A549 (cell line): Measurements from ENCODE around the gene MARCOL. TPM values are rescaled to one million over a fixed set of nuclear protein-coding genes. Genes with fewer than 3 reads are reported as not detected.

ENCODE experiments used
- ATAC-seq, 2 experiments: fragments of 200-7000 bp in 1 of 2; fragments of >200 bp in 1 of 2; cut with Nextera tagmentation in 1 of 2; cut with Tn5 transposase in 1 of 2; 3 replicates each; pipeline versions ENCODE4 v1.8.0 to v1.9.1; 2018 to 2020; ENCODE audit warnings: mild to moderate bottlenecking in 1 of 2, moderate library complexity in 1 of 2
- CTCF ChIA-PET: fragments of 300-600 bp; sonication (Branson Sonifier 250); formaldehyde crosslinking; extraction: SDS; loops from one replicate; lab custom pipeline; 2021; ENCODE audit warnings: antibody characterized with exemption, inconsistent platforms; lab: Yijun Ruan, JAX
- POLR2A ChIA-PET: fragments of 350-600 bp; formaldehyde crosslinking; extraction: SDS; loops from one replicate; lab custom pipeline; 2021; ENCODE audit warnings: antibody characterized with exemption, inconsistent platforms; lab: Yijun Ruan, JAX
- DNase-seq, 2 experiments: peaks; one replicate each; pipeline versions ENCODE4 v3.0.0 to v3.0.0-alpha.2; 2011 to 2016; ENCODE audit warnings: low read depth in 1 of 2, low spot score in 1 of 2
- FAIRE-seq: peaks from 2 replicates; lab custom pipeline; 2011; peaks lifted over from hg19 to GRCh38; lab: Jason Lieb, UNC
- H3K27ac ChIP-seq, 2 experiments: fragments of >200 bp; sonication (Bioruptor Twin); formaldehyde crosslinking; 3 replicates each; pipeline ENCODE4 v1.5.1; 2016 to 2017
- H3K4me1 ChIP-seq: fragments of >200 bp; sonication (Bioruptor Twin); formaldehyde crosslinking; 3 replicates; pipeline ENCODE4 v1.6.1; 2016
- H3K4me2 ChIP-seq: fragments of >200 bp; sonication (Bioruptor Twin); formaldehyde crosslinking; 3 replicates; pipeline ENCODE4 v1.6.1; 2016
- H3K4me3 ChIP-seq: fragments of >200 bp; sonication (Bioruptor Twin); formaldehyde crosslinking; 3 replicates; pipeline ENCODE4 v1.5.1; 2016
- H3K9me3 ChIP-seq: fragments of >200 bp; sonication (Bioruptor Twin); formaldehyde crosslinking; 3 replicates; pipeline ENCODE4 v1.6.1; 2016
- BHLHE40 ChIP-seq: IDR thresholded peaks from 2 replicates; pipeline ENCODE4 v1.6.1; 2012; ENCODE audit warnings: low read depth, low read length, inconsistent platforms
- CEBPB ChIP-seq, 2 experiments: fragments of >200 bp in 1 of 2; sonication (Bioruptor Twin) in 1 of 2; formaldehyde crosslinking in 1 of 2; IDR thresholded peaks; 2 replicates each; pipeline ENCODE4 v1.6.1; 2012 to 2016
- CTCF ChIP-seq: fragments of >200 bp; sonication (Bioruptor Twin); formaldehyde crosslinking; IDR thresholded peaks from 3 replicates; pipeline ENCODE4 v1.5.1; 2016
- ELK1 ChIP-seq: fragments of 150-350 bp; IDR thresholded peaks from 2 replicates; pipeline ENCODE4 v1.6.1; 2014; ENCODE audit warnings: low read depth, mild to moderate bottlenecking, low read length
- EP300 ChIP-seq, 2 experiments: fragments of >200 bp; sonication (Bioruptor Twin); formaldehyde crosslinking; IDR thresholded peaks; 2 replicates in 1 of 2; 3 replicates in 1 of 2; pipeline ENCODE4 v1.6.1; 2016 to 2017
- FOSB ChIP-seq: fragments of 250-450 bp; sonication (Bioruptor Pico); IDR thresholded peaks from 2 replicates; pipeline ENCODE4 v1.5.0; 2020; ENCODE audit warnings: mild to moderate bottlenecking, moderate library complexity
- HDAC2 ChIP-seq: fragments of 200-600 bp; sonication (generic); IDR thresholded peaks from 2 replicates; pipeline ENCODE4 v1.6.1; 2016
- HEYL ChIP-seq: fragments of 250-450 bp; sonication (Bioruptor Pico); IDR thresholded peaks from 2 replicates; pipeline ENCODE4 v1.8.0; 2021; ENCODE audit warnings: mild to moderate bottlenecking, moderate library complexity
- HMGXB4 ChIP-seq: fragments of 250-450 bp; sonication (Bioruptor Pico); IDR thresholded peaks from 2 replicates; pipeline ENCODE4 v1.5.0; 2021; ENCODE audit warnings: mild to moderate bottlenecking, moderate library complexity, borderline replicate concordance
- HOXB13 ChIP-seq: fragments of 250-450 bp; sonication (Bioruptor Pico); IDR thresholded peaks from 2 replicates; pipeline ENCODE4 v1.5.0; 2020; ENCODE audit warnings: low read depth, mild to moderate bottlenecking, moderate library complexity
- KDM1A ChIP-seq: fragments of 200-600 bp; sonication (generic); IDR thresholded peaks from 2 replicates; pipeline ENCODE4 v1.6.1; 2016; ENCODE audit warnings: low read depth, mild to moderate bottlenecking
- MAFK ChIP-seq: fragments of 450-650 bp; IDR thresholded peaks from 2 replicates; pipeline ENCODE4 v1.6.1; 2014; ENCODE audit not compliant: partially characterized antibody
- MAX ChIP-seq: IDR thresholded peaks from 2 replicates; pipeline ENCODE4 v1.6.1; 2012
- MYC ChIP-seq: IDR thresholded peaks from 2 replicates; pipeline ENCODE4 v1.6.1; 2012; ENCODE audit warnings: mild to moderate bottlenecking, inconsistent platforms, low read length, improper control_type of control experiment, borderline replicate concordance
- NFE2L2 ChIP-seq: fragments of 150-350 bp; conservative IDR thresholded peaks from 2 replicates; pipeline ENCODE4 v1.6.1; 2014; ENCODE audit warnings: low read length
- NPAS2 ChIP-seq: fragments of 250-450 bp; sonication (Bioruptor Pico); IDR thresholded peaks from 2 replicates; pipeline ENCODE4 v1.8.0; 2022; ENCODE audit warnings: mild to moderate bottlenecking, moderate library complexity, borderline replicate concordance
- PBX3 ChIP-seq: IDR thresholded peaks from 2 replicates; pipeline ENCODE4 v1.6.1; 2012
- PHF8 ChIP-seq: fragments of 200-600 bp; sonication (generic); IDR thresholded peaks from 2 replicates; pipeline ENCODE4 v1.6.1; 2016; ENCODE audit warnings: low read depth, mild to moderate bottlenecking, antibody characterized with exemption, moderate library complexity, borderline replicate concordance
- POLR2A ChIP-seq: IDR thresholded peaks from 2 replicates; pipeline ENCODE4 v1.6.1; 2012; ENCODE audit warnings: mild to moderate bottlenecking, low read length
- RFX5 ChIP-seq: fragments of 450-650 bp; IDR thresholded peaks from 2 replicates; pipeline ENCODE4 v1.7.1; 2014; ENCODE audit warnings: antibody characterized with exemption, mild to moderate bottlenecking, moderate library complexity
- SMC3 ChIP-seq: fragments of >200 bp; sonication (Bioruptor Twin); formaldehyde crosslinking; IDR thresholded peaks from 3 replicates; pipeline ENCODE4 v1.6.1; 2018; ENCODE audit warnings: inconsistent platforms
- TFCP2L1 ChIP-seq: fragments of 250-450 bp; sonication (Bioruptor Pico); IDR thresholded peaks from 2 replicates; pipeline ENCODE4 v1.5.0; 2021; ENCODE audit warnings: mild to moderate bottlenecking
- ZNF302 ChIP-seq: fragments of 250-450 bp; sonication (Bioruptor Pico); IDR thresholded peaks from 2 replicates; pipeline ENCODE4 v1.9.0; 2021; ENCODE audit warnings: inconsistent platforms, mild to moderate bottlenecking, moderate library complexity
- ZSCAN20 ChIP-seq: fragments of 250-450 bp; sonication (Bioruptor Pico); IDR thresholded peaks from 2 replicates; pipeline ENCODE4 v1.8.0; 2022; ENCODE audit warnings: mild to moderate bottlenecking, moderate library complexity
- WGBS: methylation state at CpG from one replicate; pipeline ENCODE4 v1.1.6; 2017; ENCODE audit errors: missing lambda C conversion rate; 5-methylcytosine and 5-hydroxymethylcytosine counted together
- polyA plus RNA-seq, 4 experiments: library from polyadenylated mRNA; depleted of rRNA in 3 of 4; stranded (reverse); fragments of >200 nt; fragmentation: RNase III in 1 of 4; extraction: RNeasy Plus Mini Kit Qiagen cat#74134 plus additional on column Dnase treatment in 1 of 4; gene quantifications; 2 replicates in 3 of 4; 3 replicates in 1 of 4; pipeline ENCODE4 v1.2.3, GENCODE V29; 2011 to 2017
- TF ChIP-seq, protein P1 (sequence below): IDR thresholded peaks from 2 replicates; pipeline ENCODE4 v1.6.1; 2012; ENCODE audit warnings: low read depth, borderline replicate concordance

MARCOL gene
- polyA plus RNA-seq, 2 of the 4 experiments (the other 2 are of a cell fraction) = 0.06 to 0.13 TPM

DNA sequence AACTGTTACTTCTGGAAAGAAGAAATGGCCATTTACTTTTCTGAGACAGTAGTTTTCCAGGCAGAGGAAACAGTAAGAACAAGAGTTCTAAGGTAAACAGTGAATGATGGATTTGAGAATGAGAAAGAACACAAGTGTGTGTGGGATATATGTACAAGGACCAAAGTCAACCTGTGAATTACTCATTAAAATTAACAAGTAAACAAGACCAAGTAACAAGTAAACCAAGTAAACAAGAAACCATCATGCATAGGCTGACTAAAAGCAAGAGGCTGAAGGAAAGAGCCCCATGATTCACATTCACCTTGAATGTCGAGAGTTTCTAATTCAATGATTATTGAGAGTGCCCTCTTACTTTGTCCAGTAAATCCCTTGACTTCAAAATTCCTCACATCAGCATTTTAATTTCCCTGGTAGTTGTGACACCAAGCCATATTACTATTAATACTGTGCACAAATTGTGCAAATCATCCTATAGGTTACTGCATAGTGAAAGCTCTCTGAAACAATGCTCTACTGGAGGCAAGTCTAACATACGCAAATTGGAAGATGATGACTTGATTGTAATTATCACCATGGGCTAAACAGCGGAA is 9.8 kb upstream of the MARCOL start:
- H3K9me3 ChIP-seq = no peaks in the 10 kb centered on the region
- no peak overlapping the region for H3K4me3 ChIP-seq
- CTCF ChIA-PET = no interaction called here
- no peak overlapping the region for H3K27ac ChIP-seq
- H3K4me1 ChIP-seq = no peaks in the 10 kb centered on the region
- POLR2A ChIA-PET = no interaction called here
- TF ChIP-seq MAFK (peak; percentile 66), CEBPB (IDR thresholded peaks at IDR 0.05) (no peak), ZNF302 (CRISPR knock-in tag) (no peak), ELK1 (no peak), CTCF (no peak)
- TF ChIP-seq, all 56 proteins: peak for 1
- DNase-seq = no peak
- 11% methylated on average over 3 of the region's 3 CpGs for WGBS
- ATAC-seq = no peak
- H3K4me2 ChIP-seq = no peak overlapping the region
- no peak for FAIRE-seq

- Histone ChIP-seq H3K4me1 (no peaks in the 10 kb centered on the region), H3K4me2 (no peak overlapping the region), H3K4me3 (no peak overlapping the region), H3K9me3 (no peaks in the 10 kb centered on the region), H3K27ac (no peak overlapping the region)
- ATAC-seq (no peak), FAIRE-seq (no peak), DNase-seq (no peak)
- POLR2A ChIA-PET = no interaction called here
- CTCF ChIA-PET = interaction anchor here (0.6 kb wide), 2 partner anchors 339 to 911 kb away, joined by 3 to 4 read pairs; no protein-coding TSS in a partner anchor
- no peak for TF ChIP-seq KDM1A
- TF ChIP-seq HDAC2 = no peak
- no peak for TF ChIP-seq NFE2L2
- no peak for TF ChIP-seq CEBPB (IDR thresholded peaks at IDR 0.05)
- no peak for TF ChIP-seq SMC3
- TF ChIP-seq HEYL = no peak
- TF ChIP-seq ZSCAN20 (CRISPR knock-in tag) = no peak
- TF ChIP-seq, protein P1, sequence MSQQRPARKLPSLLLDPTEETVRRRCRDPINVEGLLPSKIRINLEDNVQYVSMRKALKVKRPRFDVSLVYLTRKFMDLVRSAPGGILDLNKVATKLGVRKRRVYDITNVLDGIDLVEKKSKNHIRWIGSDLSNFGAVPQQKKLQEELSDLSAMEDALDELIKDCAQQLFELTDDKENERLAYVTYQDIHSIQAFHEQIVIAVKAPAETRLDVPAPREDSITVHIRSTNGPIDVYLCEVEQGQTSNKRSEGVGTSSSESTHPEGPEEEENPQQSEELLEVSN = no peak
- no peak for TF ChIP-seq HMGXB4 (CRISPR knock-in tag)
- TF ChIP-seq HOXB13 (CRISPR knock-in tag) = no peak
- no peak for TF ChIP-seq TFCP2L1 (CRISPR knock-in tag)
- TF ChIP-seq POLR2A = no peak
- TF ChIP-seq ZNF302 (CRISPR knock-in tag) = no peak
Observed at GRCh38 chr5:148229840-148230239, 8.5 kb upstream of the MARCOL start.

DNA sequence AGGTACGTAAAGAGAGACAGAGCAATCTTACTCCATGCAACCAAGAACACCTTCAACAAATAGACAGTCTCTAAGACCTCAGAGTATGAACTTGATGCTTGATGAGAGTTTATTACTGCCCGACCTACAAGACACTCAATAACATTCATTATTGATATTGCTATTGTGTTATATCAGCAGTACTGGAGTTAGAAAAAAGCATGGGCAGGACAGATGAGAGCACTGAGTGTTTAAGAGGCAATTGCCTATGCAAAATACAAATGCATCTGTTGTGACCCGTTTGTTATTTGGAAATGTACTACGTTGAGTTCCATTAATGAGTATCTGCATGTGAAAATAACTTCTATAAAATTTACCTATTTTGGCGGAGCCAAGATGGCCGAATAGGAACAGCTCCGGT is 8.1 kb upstream of the MARCOL start:
- WGBS = 36% methylated on average over 7 of the region's 7 CpGs
- no peaks in the 10 kb centered on the region for H3K9me3 ChIP-seq
- ChIA-PET CTCF (interaction anchor here (0.6 kb wide), 1 partner anchor 911 kb away, joined by 3 read pairs; no protein-coding TSS in a partner anchor), POLR2A (no interaction called here)
- no peaks in the 10 kb centered on the region for H3K4me1 ChIP-seq
- H3K27ac ChIP-seq = no peak overlapping the region
- DNase-seq (no peak), FAIRE-seq (no peak), ATAC-seq (no peak)
- H3K4me3 ChIP-seq = no peak overlapping the region
- H3K4me2 ChIP-seq = no peak overlapping the region
- TF ChIP-seq NFE2L2 = no peak
- TF ChIP-seq RFX5 = no peak
- no peak for TF ChIP-seq NPAS2 (CRISPR knock-in tag)
- TF ChIP-seq KDM1A = no peak
- no peak for TF ChIP-seq FOSB (CRISPR knock-in tag)
- TF ChIP-seq PHF8 = no peak
- TF ChIP-seq PBX3 = no peak
- no peak for TF ChIP-seq BHLHE40
- TF ChIP-seq MAX = no peak
- no peak for TF ChIP-seq MYC
- TF ChIP-seq CTCF = no peak
- no peak for TF ChIP-seq EP300 (IDR thresholded peaks at IDR 0.05)
- no peak for TF ChIP-seq SMC3
